GM12873 (cell line): Measurements from ENCODE around the gene PAFAH2.

ENCODE experiments used
- TF ChIP-seq, protein P1 (sequence below): IDR thresholded peaks from 2 replicates; pipeline ENCODE4 v1.5.1; 2012; ENCODE audit warnings: low read depth, mild to moderate bottlenecking, moderate library complexity, low read length, control low read depth; ENCODE audit not compliant: insufficient read depth; ENCODE audit errors: missing control alignments

The PAFAH2 gene

DNA sequence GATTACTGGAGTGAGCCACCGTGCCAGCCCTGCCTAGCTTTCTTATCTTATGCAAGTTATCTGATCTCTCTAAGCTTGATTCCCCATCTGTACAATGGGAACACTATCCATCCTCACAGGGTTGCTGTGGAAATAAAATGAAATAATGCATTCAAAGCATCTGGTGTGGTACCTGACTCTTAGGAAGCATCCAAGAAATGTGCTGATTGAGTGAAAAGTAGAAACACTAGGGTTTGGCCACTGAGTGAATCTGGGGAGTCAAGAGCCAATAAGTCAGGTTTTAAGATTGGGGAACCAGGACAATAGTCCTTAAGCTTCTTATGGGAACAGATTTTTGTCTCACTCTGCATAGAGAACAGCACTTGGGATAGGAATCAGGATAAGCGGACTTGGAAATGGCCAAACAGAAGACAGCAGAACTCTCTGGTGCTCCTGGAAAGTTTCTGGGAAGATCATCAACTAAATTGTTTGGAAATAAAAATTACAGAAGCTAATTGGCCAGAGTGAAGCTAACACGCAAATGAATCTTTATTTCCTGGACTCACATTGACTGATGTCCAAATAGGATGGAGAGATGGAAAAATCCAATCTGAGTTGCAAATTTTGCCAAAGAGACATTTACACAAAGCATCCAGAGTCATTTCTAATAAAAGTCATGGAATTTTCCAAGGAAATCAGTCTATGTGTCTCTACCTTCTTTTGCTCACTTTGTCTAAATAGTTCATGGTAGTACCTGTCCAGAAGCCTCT is 3.3 kb downstream of the PAFAH2 start:
- TF ChIP-seq, protein P1, sequence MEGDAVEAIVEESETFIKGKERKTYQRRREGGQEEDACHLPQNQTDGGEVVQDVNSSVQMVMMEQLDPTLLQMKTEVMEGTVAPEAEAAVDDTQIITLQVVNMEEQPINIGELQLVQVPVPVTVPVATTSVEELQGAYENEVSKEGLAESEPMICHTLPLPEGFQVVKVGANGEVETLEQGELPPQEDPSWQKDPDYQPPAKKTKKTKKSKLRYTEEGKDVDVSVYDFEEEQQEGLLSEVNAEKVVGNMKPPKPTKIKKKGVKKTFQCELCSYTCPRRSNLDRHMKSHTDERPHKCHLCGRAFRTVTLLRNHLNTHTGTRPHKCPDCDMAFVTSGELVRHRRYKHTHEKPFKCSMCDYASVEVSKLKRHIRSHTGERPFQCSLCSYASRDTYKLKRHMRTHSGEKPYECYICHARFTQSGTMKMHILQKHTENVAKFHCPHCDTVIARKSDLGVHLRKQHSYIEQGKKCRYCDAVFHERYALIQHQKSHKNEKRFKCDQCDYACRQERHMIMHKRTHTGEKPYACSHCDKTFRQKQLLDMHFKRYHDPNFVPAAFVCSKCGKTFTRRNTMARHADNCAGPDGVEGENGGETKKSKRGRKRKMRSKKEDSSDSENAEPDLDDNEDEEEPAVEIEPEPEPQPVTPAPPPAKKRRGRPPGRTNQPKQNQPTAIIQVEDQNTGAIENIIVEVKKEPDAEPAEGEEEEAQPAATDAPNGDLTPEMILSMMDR: no peak

DNA sequence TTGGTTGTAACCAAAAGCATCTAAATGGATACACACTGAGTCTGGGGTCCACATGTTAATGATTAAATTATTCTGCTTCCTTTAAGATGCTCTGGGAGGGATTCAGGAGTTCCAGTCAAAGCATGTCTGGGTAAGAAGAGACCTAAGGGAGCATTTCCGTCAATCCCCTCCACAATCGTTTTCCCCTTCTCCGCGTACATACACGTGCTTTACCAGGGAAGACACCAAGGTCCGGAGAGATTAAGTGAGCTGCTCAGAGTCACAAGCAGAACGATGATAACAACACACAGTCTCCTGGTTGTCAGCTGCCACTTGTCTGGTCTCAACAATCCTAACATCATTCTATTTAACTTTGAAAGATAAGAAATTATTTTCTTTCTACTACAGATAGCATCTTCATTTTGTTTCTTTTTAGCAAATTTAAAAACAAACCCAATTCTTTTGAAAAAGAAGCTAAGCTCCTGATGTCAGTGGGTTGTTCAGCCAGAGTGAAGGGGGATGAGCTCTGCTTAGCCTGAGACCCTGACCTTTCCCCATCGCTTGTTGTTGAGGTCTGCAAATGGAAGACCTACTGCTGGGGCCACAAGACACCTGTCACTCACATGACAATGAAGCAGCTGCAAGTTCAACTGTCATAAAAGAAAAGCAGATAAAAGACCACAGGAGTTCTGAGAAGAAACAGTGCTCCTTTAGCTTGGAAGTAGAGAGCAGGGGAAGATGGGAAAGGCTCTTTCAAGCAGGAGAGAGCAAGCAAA is 4.5 kb downstream of the PAFAH2 start:
- TF ChIP-seq, protein P1: no peak

DNA sequence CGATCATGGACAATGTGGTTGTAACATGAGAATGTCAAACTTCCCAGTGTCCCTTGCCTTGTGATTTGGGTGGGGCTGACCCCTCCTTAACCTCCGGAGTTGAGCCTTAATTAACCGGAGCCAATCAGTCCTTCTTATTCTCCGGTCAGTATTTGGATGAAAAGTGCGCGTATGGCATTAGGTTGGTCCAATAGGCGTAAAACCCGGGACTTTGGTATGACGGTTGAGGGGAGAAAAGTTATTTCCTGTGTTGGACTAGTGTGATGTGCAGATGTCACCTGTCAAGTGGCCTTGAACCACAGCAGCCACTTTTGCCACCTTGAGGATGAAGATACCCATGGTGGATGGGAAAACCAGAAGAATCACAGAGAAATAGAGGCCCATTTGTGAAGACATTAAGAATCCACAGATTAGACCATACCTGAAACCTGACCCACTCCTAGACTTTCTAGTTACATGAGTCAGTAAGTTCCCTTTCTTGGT is 5.1 kb downstream of the PAFAH2 start:
- TF ChIP-seq, protein P1: no peak

DNA sequence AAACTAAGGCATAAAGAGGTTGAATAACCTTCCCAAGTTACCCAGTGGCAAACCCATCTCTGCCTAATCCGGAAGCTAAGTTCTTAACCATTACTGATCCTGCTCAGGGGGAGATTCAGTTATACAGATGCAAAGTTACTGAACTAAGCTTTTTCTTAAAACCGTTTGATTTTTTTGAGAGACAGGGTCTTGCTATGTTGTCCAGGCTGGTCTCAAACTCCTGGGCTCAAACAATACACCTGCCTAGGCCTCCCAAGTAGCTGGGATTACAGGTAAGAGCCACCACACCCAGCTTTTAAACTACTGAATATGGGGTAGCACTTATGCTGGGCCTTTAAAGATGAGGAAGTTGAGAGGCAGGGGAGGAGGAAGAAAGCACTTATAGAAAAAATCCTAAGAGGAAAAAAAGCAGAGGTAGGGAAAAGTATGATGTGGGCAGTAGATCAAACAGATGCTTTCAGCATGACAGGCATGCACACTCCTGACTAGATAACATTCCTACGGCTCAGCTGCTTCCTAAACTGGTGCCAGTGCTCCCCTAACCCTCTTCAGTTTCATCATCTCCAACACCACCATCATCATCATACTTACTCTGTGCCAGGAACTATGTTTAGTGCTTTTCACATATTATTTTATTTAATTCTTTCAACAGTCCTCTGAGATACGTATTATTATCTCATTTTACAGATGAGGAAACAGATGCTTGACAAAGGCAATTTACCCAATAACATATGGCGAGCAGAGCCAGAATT is 5.8 kb downstream of the PAFAH2 start:
- TF ChIP-seq, protein P1: no peak

DNA sequence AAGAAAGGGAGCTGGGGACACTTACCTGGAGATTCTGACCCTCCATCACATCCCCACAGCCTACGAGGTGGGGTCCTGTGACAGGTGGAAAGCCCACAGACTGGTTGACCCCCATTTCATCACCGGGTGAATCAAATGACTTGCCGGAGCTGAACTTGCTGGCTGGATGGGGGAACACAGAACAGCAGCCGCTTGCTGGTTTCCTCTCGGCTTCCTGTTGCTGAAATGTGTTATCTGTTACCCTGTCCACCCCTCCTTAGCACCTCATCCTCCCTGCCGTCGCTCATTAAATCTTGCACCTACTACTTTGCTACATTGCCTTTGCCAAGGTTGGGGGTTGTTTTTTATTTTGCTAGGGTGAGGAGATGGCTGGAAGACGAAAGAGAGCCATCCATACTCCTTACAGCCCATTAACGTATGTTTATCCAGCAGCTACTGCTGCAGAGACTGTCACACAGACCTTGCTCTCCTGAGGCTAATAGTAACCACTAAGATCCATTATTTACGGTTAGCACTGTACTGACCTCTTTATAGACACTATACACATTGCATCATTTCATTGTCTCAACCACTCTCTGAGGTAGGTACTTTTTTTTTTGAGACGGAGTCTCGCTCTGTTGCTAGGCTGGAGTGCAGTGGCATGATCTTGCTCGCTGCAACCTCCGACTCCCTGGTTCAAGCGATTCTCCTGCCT is 7.0 kb downstream of the PAFAH2 start:
- TF ChIP-seq, protein P1: no peak

DNA sequence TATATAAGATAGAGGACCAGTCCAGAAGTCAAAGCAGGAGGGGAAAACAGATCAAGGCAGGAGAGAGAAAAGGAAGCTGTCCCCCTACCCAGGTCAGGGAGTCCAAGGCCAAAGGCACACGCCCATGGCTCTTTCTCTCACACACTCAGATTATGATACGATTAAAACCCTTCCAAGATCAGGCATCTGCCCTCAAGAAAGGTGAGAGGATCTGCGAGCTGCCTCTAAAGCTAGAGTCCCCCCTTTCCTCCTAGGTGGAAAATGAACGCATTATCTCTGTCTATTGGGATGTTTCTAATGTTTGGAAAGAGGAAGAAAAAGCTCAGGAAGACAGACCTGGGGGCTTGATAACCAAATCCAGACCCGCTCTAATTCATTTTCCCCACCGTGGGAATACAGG is 7.6 kb downstream of the PAFAH2 start:
- TF ChIP-seq, protein P1: no peak
